NCI-H82 (cell line): Measurements from ENCODE around the gene IL1RAP.
A peak's percentile ranks its signal among the peaks of the same experiment; 100 is the strongest.
"Not testable (repeated sequence)": the region's sequence is repeated elsewhere in the genome, so short reads cannot be mapped to it uniquely, and the experiment has no call there.

Experiments
- DNase-seq: peaks from one replicate; lab custom pipeline; 2025; lab: John Stamatoyannopoulos, UW

The IL1RAP gene

GRCh38 chr3:190666821-190667220, 152.9 kb downstream of the IL1RAP start:
- peak; percentile 15 for DNase-seq

- no peak for DNase-seq
Measured at GRCh38 chr3:190671658-190672057, 157.8 kb downstream of the IL1RAP start.

- no peak for DNase-seq
Measured at GRCh38 chr3:190673148-190673547, 159.3 kb downstream of the IL1RAP start.

- no peak for DNase-seq
Measured at GRCh38 chr3:190676481-190676880, 162.6 kb downstream of the IL1RAP start.

- no peak for DNase-seq
Measured at GRCh38 chr3:190677001-190677400, 163.1 kb downstream of the IL1RAP start.

GRCh38 chr3:190677868-190678267, 164.0 kb downstream of the IL1RAP start:
- DNase-seq: not testable (repeated sequence)

- peak; percentile 11 for DNase-seq
Measured at GRCh38 chr3:190680691-190681090, 166.8 kb downstream of the IL1RAP start.

- DNase-seq: no peak
Measured at GRCh38 chr3:190684776-190685175, 170.9 kb downstream of the IL1RAP start.

- DNase-seq: no peak
Measured at GRCh38 chr3:190686011-190686410, 172.1 kb downstream of the IL1RAP start.

GRCh38 chr3:190690246-190690645, 176.4 kb downstream of the IL1RAP start:
- DNase-seq: no peak

GRCh38 chr3:190692256-190692655, 178.4 kb downstream of the IL1RAP start:
- no peak for DNase-seq

GRCh38 chr3:190694335-190695001, 180.6 kb downstream of the IL1RAP start:
- no peak for DNase-seq

- no peak for DNase-seq
Measured at GRCh38 chr3:190695225-190695624, 181.3 kb downstream of the IL1RAP start.

GRCh38 chr3:190695994-190696393, 182.1 kb downstream of the IL1RAP start:
- DNase-seq: no peak

GRCh38 chr3:190696777-190697501, 183.1 kb downstream of the IL1RAP start:
- DNase-seq: peak; percentile 48

- DNase-seq: no peak
Measured at GRCh38 chr3:190697502-190697830, 183.6 kb downstream of the IL1RAP start.

GRCh38 chr3:190697901-190698300, 184.0 kb downstream of the IL1RAP start:
- no peak for DNase-seq

GRCh38 chr3:190699776-190700175, 185.9 kb downstream of the IL1RAP start:
- no peak for DNase-seq

- DNase-seq: peak; percentile 66
Measured at GRCh38 chr3:190701096-190701532, 187.2 kb downstream of the IL1RAP start.

GRCh38 chr3:190706582-190706981, 192.7 kb downstream of the IL1RAP start:
- DNase-seq: no peak
